MV-4-11 (cell line): ENCODE results near the gene CTAG1A.
"Not testable (repeated sequence)": the region's sequence is repeated elsewhere in the genome, so short reads cannot be mapped to it uniquely, and the experiment has no call there.

Experiments
- DNase-seq: peaks from one replicate; lab custom pipeline; 2025; lab: John Stamatoyannopoulos, UW

Gene CTAG1A

GRCh38 chrX:154584585-154585183, at the start of gene CTAG1A:
CTAG1A (plus strand) TSS chrX:154585133; CDS start chrX:154585207, 74 bp downstream.
- DNase-seq: not testable (repeated sequence)

GRCh38 chrX:154535892-154536291, 49.0 kb upstream of the CTAG1A start:
- no peak for DNase-seq

DNA sequence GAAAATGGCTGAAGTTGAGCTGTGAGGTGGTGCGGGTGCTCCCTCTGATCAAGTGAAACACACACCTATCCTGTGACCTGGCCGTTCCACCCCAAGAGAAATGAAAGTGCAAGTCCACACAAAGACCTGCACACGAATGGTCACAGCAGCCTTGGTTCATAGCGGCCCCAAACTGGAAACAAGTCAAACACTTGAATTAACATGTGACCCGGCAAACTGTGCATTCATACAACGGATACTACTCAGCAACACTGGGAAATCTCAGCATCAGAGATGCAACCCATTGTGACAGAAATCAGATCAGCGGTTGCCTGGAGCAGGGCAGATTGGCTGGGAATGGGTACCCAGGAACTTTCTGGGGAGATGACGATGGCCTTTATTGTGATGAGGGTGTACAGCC, 45.9 kb upstream of the CTAG1A start:
- no peak for DNase-seq

DNA sequence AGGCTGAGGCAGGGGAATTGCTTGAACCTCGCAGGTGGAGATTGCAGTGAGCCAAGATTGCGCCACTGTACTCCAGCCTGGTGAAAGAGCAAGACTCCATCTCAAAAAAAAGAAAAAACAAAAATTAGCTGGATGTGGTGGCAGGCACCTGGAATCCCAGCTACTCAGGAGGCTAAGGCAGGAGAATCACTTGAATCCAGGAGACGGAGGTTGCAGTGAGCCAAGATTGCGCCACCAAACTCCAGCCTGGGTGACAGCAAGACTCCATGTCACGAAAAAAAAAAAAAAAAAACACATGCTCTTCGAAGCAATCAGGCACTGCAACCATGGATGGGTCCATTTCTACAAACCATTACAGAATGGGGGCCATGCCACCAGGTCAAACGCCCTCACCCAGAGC, 44.6 kb upstream of the CTAG1A start:
- DNase-seq: not testable (repeated sequence)

DNA sequence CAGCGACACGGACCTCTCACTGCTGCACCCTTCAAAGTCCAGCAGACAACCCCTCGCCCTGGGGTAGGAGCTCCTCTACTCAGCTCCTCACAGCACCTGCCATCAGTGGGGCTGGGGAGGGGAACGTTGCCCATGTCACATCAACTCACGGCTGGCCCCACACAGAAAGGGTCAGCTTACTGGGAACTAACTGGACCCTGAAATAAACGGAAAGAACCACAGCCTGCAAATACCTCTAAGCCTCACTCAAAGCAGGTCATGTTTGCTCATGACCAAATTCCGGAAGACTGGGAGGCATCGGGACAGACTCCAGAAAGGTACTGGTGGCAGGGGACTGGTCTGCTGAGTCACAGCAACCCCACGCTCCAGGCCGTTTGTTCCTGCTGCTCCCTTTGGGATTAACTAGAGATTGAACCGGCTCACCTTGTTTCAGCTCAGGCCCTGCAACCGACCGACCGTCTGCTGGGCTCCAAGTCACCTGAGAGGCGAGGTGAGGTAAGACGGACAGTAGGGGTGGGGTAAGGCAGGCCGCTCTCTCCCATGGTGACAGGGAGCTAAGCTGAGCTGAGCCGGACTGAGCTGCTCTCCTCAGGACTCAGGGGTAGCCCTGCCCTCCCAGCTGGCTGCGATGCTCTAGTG, 43.9 kb upstream of the CTAG1A start:
- no peak for DNase-seq

DNA sequence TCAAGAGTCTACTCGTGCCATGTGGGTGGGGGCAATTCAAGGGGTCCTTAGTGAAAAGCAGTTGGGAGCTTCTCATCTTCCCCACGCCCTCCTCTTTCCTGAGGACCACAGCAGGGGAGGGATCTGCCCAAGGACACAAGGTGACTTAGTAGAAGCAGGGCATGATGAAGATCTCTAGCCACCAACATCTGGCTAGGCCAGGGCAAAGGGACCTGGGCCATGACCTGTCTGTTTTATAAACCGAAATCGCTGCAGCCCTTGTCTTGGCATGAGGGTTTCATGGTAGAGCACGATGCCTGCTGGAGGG, 43.4 kb upstream of the CTAG1A start:
- DNase-seq: no peak

GRCh38 chrX:154541896-154542722, 42.8 kb upstream of the CTAG1A start:
- peak; percentile 73 for DNase-seq

- peak; percentile 82 for DNase-seq
Observed at GRCh38 chrX:154542723-154543424, 42.1 kb upstream of the CTAG1A start.

- no peak for DNase-seq
Observed at GRCh38 chrX:154545673-154546274, 39.2 kb upstream of the CTAG1A start.

- peak; percentile 62 for DNase-seq
Observed at GRCh38 chrX:154546354-154547244, 38.3 kb upstream of the CTAG1A start, which contains the start of gene G6PD. G6PD (minus strand) TSS chrX:154546846; CDS start chrX:154546155, 691 bp downstream.

- DNase-seq: peak; percentile 85
Observed at GRCh38 chrX:154547245-154548027, 37.5 kb upstream of the CTAG1A start, which contains the start of gene IKBKG. IKBKG (plus strand) TSS chrX:154547620; CDS start chrX:154552003, 4,383 bp downstream.

GRCh38 chrX:154548028-154548316, 37.0 kb upstream of the CTAG1A start:
- no peak for DNase-seq

GRCh38 chrX:154549766-154550165, 35.2 kb upstream of the CTAG1A start:
- DNase-seq: no peak

GRCh38 chrX:154552112-154552806, 32.7 kb upstream of the CTAG1A start:
- not testable (repeated sequence) for DNase-seq

- DNase-seq: not testable (repeated sequence)
Observed at GRCh38 chrX:154558060-154558690, 26.8 kb upstream of the CTAG1A start.

DNA sequence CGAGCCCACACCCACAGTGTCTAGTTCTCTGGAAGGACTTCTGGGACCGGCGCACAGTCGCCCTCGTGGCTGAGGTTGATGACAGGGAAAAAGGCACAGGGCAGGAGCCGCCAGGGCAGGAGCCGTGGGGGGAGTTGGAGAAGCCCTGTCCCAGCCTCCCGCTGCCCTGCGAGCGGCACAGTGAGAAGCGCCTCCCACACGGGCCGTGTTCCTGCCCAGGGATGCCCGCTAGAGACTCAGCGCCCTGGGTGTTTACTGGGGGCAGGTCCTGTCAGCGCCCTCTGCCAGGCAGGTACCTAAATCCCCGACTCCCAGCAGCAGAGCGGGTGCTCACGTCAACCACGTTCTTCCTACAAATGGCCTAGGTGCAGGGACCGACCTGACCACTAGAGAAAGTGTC, 26.0 kb upstream of the CTAG1A start:
- DNase-seq: not testable (repeated sequence)

GRCh38 chrX:154560326-154560725, 24.6 kb upstream of the CTAG1A start:
- DNase-seq: not testable (repeated sequence)

DNA sequence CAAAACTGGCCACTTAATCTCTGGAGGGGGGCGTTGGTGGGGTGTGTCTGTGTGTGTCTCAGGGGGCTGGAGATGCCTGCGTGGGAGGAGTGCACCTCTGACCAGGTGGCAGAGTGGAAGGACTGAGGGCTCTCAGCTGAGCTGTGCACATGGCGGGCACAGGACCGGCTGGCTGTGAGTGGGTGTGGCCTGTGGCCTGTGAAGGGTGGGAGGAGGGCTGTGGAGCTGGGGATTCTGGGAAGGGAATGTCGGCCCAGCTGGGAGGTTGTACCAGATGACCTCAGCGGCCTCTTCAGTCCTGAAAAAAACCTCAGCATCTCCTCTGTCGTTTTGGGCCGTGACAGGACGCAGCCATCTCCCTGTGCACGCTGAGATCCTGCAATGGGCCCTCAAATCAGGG, 22.6 kb upstream of the CTAG1A start:
- DNase-seq: not testable (repeated sequence)

- not testable (repeated sequence) for DNase-seq
Observed at GRCh38 chrX:154570361-154570760, 14.6 kb upstream of the CTAG1A start.
